Neural cell (in vitro differentiated cells): Measurements from ENCODE around the gene AGPAT3.

Source experiments
- CTCF ChIP-seq: fragments of 450-650 bp; IDR thresholded peaks from 2 replicates; pipeline ENCODE4 v1.5.1; 2014; ENCODE audit warnings: antibody characterized with exemption, mild to moderate bottlenecking, moderate library complexity; ENCODE audit not compliant: poor library complexity, severe bottlenecking
- EP300 ChIP-seq: fragments of 450-650 bp; conservative IDR thresholded peaks from 2 replicates; pipeline ENCODE4 v1.6.1; 2014; ENCODE audit warnings: antibody characterized with exemption, mild to moderate bottlenecking, moderate library complexity; ENCODE audit not compliant: poor library complexity, severe bottlenecking
- EZH2 ChIP-seq: fragments of 200-600, 300-800 bp; shearing (Covaris generic), sonication (generic); IDR thresholded peaks from 2 replicates; pipeline ENCODE4 v1.6.1; 2014; ENCODE audit warnings: antibody characterized with exemption, low read length, borderline replicate concordance, mild to moderate bottlenecking; ENCODE audit not compliant: insufficient read depth, poor library complexity, severe bottlenecking
- POLR2AphosphoS5 ChIP-seq: IDR thresholded peaks from 2 replicates; pipeline ENCODE4 v1.6.1; 2012
- RAD21 ChIP-seq: fragments of 450-650 bp; conservative IDR thresholded peaks from 2 replicates; pipeline ENCODE4 v1.6.1; 2014; ENCODE audit warnings: antibody characterized with exemption, mild to moderate bottlenecking, moderate library complexity
- TAF1 ChIP-seq: IDR thresholded peaks from 2 replicates; pipeline ENCODE4 v1.6.1; 2012; ENCODE audit warnings: low read depth
- TF ChIP-seq, protein P1 (sequence below): IDR thresholded peaks from 2 replicates; pipeline ENCODE4 v1.6.1; 2012; ENCODE audit warnings: borderline replicate concordance

GRCh38 chr21:43836616-43837015 is 28.4 kb upstream of the AGPAT3 start:
- TF ChIP-seq EP300 (no peak), CTCF (no peak), TAF1 (no peak), POLR2AphosphoS5 (no peak), EZH2 (no peak), RAD21 (no peak)
- TF ChIP-seq, protein P1, sequence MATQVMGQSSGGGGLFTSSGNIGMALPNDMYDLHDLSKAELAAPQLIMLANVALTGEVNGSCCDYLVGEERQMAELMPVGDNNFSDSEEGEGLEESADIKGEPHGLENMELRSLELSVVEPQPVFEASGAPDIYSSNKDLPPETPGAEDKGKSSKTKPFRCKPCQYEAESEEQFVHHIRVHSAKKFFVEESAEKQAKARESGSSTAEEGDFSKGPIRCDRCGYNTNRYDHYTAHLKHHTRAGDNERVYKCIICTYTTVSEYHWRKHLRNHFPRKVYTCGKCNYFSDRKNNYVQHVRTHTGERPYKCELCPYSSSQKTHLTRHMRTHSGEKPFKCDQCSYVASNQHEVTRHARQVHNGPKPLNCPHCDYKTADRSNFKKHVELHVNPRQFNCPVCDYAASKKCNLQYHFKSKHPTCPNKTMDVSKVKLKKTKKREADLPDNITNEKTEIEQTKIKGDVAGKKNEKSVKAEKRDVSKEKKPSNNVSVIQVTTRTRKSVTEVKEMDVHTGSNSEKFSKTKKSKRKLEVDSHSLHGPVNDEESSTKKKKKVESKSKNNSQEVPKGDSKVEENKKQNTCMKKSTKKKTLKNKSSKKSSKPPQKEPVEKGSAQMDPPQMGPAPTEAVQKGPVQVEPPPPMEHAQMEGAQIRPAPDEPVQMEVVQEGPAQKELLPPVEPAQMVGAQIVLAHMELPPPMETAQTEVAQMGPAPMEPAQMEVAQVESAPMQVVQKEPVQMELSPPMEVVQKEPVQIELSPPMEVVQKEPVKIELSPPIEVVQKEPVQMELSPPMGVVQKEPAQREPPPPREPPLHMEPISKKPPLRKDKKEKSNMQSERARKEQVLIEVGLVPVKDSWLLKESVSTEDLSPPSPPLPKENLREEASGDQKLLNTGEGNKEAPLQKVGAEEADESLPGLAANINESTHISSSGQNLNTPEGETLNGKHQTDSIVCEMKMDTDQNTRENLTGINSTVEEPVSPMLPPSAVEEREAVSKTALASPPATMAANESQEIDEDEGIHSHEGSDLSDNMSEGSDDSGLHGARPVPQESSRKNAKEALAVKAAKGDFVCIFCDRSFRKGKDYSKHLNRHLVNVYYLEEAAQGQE, result no peak
